ENCODE measurements around the gene DPM3.

DNA sequence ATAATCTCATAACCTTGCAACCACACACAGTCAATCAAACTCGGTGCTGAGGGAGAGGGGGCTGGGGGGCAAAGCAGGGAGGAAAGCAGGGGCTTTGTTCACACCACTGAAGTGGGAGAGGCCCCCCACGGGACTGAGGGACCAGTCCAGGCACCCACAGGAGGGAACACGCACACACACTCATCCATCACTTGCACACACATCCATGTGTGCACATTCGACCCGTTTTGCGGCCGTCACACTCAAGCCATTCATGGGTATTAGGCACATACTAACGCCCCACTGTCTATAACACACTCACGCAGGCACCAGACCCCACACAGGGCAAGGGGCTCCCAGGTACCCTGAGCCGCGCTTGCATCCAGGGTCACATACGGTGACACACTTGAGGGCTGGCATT, 47.7 kb downstream of the DPM3 start:
- TF ChIP-seq, protein P1, sequence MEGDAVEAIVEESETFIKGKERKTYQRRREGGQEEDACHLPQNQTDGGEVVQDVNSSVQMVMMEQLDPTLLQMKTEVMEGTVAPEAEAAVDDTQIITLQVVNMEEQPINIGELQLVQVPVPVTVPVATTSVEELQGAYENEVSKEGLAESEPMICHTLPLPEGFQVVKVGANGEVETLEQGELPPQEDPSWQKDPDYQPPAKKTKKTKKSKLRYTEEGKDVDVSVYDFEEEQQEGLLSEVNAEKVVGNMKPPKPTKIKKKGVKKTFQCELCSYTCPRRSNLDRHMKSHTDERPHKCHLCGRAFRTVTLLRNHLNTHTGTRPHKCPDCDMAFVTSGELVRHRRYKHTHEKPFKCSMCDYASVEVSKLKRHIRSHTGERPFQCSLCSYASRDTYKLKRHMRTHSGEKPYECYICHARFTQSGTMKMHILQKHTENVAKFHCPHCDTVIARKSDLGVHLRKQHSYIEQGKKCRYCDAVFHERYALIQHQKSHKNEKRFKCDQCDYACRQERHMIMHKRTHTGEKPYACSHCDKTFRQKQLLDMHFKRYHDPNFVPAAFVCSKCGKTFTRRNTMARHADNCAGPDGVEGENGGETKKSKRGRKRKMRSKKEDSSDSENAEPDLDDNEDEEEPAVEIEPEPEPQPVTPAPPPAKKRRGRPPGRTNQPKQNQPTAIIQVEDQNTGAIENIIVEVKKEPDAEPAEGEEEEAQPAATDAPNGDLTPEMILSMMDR (conservative IDR thresholded peaks at IDR 0.05): no peak
- TF ChIP-seq EZH2 (IDR thresholded peaks at IDR 0.05; ENCODE audit: low read depth): no peak
